HG03439 (cell line): ENCODE data around the gene CD207.
"Not testable (repeated sequence)": the region's sequence is repeated elsewhere in the genome, so short reads cannot be mapped to it uniquely, and the experiment has no call there.

ENCODE experiments used
- ATAC-seq: cut with Tn5 transposase; IDR thresholded peaks from one replicate; pipeline ENCODE4 v1.9.1; 2021; ENCODE audit warnings: mild to moderate bottlenecking, moderate library complexity; ENCODE audit not compliant: unreplicated experiment

CD207 gene

DNA sequence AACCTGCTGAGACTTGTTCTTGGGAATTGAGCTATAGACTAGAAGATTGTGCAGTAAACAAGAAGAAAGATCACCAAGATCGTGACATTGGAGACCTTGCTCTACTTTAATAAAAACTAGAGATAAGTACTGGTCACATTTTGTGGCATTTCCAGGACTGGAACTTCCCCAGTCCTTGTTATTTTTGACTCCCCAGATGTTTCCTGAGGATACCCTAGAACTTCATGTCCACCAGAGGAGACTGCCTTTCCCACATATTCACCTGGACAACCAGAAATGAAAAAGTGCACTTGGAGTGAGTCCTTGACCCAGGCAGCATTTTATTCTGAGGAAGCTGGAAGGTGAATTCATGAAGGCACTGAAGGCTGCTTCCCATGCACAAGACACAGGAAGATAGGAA lies 5.7 kb downstream of the CD207 start:
- ATAC-seq = no peak

DNA sequence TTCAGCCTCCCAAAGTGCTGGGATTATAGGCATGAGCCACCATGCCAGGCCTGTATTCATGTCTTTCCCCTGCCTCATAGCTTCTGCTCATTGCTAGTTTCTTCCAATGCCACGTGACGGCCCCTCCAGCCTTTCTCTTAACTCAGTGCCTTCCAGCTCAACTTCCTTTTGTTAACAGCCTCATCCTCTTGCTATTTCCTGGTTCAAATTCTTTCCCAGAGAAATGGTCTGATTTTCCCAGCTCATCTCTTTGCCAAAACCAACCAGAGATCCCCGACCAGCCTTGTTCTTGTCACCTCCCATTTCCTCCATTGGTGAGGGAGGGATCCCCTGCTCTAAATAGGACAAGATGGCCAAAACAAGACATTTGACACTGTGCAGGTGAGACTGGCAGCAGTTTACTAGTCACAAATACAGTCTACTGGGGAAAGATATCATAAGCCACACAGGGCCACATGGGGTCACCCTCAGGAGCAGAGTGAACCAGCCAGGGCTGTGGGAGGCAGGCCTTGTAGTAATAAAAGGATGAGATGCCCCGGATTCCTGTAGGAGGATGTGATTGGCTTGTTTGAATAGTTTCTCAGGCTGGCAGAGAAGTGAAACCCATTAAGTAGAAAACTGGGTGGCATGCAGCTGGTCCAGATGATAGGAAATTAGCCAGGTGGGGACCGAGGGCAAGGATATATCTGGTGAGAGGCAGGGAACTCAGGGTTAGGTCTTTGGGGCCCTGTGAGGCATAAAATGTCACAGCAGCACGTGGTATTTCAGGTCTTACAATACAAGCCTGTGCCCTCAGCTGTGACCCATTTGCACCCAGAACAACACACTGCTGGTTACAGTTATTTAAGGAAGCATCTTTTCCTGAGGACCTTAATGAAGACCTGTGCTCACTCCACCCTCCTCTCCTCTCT lies 6.4 kb downstream of the CD207 start:
- no peak for ATAC-seq

DNA sequence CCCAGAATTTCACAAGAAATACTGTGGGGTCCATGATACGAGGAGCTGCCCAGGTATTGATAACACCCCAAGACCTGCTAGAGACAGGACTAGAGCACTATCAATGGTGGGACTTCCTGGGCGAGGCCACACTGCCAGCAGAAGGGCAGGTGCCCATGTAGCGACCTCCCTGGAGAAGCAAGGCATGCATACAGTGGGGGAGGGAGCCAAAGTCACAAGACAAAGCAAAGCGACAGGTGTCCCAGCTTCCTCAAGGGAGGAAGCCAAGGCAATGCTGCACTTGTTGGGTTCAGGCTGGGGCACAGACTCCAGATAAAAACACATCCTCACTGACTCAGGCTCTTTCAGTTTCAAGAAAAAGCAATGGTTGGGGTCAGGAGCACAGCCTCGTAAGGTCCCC lies 7.5 kb downstream of the CD207 start:
- ATAC-seq = no peak

DNA sequence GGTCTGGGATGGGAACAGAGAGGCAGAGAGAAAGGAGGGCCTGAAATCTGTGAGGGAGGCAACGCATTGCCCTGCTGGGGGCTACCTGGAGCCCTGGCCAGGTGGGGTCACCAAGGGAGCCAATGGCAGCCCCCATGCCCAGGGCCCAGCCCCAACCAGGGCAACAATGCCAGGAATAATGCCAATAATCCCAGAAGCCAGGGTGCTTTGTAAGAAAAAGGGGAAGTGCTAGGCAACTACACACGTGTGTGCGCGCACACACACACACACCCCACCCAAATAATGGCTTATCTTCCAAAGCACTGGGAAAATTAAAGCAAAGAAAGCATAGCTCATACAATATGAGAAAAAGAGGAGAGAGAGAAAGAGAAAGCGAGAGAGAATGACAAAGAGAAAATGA lies 8.2 kb downstream of the CD207 start:
- no peak for ATAC-seq

DNA sequence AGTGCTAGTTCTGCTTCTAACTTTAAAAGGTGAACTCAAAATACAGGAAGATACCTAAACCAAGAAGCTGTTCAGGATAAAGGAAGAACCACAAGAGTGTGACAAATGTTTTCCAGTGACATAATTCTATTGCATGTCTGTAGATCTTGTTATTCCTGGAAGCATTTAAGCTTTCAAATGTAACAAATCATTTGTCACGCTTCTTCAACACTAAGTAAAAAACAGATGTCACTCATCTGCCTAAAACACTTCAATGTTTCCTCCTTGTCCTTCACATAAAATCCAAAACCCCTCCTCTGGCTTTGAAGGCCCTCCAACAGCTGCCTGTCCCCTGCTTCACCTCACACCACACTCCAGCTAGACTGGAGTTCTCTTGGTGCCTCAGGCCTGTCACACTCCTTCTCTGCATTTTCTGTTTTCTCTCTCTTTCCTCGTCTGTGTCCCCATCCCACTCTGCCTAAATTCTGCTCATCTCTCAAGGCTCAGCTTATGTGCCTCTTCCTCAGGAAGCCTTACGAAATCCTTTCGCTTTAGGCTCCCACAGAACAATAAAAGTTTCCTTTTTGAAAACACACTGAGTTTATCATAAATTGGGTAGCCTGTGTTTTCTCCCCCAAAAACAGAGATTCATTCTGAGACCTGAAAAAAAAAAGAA lies 8.8 kb downstream of the CD207 start:
- no peak for ATAC-seq

DNA sequence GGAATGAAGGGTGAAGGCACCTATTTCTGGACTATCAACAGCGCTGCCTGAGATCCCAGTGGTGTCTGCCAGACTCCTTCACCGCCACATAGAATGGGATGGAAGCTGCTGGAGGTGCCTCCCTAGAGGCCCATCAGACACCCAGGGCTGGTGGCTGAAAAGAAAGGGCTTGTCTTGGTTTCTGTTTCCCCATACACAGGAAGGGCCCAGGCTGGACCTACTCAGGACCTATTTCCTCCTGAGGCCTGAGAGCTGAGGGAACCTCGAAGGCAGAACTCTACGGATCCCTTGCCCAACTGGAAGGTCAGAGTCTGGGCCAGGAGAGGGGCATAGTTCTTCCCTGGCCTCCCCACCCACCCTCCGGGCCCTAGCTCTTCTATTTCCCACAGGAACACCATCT lies 12.4 kb downstream of the CD207 start:
- ATAC-seq = no peak

DNA sequence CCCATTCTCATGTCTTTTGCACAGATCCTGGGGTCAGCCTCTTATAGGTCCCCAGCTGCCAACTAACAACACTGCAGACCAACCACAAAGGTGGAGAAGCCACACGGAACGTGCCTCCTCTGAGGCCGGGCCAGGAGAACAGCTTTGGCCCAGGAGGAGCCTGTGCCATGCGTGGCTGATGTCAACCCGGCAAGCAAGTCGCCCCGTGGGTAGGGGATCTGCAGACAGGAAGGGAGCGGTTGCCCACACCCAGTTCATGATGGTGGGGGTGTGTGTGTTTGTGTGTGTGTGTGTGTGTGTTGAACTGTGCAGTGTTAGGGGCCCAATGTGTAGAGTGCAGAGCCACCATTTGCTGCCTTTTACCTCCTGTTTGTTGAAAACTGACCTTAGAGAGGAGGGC lies 12.8 kb downstream of the CD207 start:
- no peak for ATAC-seq

DNA sequence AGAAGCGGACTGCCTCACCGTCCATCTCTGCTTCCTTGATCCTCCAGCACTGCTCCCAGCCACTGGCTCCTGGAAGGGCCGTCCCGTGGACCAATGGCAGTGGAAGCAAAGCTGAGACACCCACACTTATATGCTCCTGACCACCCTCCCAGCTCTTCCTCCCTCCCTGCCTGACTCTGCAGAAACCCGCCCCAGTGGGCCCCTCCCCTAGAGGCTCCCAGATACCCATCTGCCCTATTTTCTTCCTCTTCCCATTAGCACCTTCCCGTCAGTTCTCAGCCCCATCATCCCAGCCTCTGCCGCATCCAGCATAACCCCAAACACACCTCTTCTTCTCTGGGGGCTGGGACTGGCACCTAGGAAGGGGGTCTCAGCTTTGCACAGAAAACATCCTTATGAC lies 15.1 kb downstream of the CD207 start, which contains the start of gene CLEC4F:
TSS of gene CLEC4F (minus strand) at position 101 of the 400 bp plus-strand sequence. CDS start at position 25, 76 bp downstream.
- no peak for ATAC-seq

DNA sequence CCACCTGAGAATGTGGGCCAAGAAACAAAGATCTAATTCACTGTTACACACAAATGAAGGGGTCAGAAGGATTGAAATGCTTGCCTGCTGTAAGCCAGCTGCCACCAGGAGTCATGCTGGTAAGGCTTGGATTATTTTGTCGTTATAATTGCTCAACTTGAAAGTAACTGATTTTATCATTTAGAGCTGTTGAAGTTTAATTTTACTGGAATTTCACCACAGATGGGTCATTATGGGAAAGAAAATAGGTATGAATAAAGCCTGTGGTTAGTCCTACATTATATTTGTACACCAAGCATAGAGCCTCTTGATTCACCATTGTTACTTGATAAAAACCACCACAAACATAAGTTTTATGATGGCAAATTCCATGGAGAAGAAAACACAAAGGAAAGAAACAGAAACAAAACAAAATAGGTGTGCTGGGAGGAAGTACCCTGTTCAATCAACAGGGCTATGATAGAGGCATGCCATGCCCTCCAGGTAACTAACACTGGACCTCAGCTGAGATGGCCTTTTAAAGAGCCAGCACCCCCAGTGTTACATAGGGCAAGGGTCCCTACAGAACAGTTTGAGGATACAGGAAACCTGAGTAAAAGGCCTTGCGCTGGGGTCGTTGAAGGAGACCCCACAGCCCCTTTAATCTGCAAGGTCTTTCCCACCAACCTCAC lies 18.2 kb downstream of the CD207 start:
- no peak for ATAC-seq

DNA sequence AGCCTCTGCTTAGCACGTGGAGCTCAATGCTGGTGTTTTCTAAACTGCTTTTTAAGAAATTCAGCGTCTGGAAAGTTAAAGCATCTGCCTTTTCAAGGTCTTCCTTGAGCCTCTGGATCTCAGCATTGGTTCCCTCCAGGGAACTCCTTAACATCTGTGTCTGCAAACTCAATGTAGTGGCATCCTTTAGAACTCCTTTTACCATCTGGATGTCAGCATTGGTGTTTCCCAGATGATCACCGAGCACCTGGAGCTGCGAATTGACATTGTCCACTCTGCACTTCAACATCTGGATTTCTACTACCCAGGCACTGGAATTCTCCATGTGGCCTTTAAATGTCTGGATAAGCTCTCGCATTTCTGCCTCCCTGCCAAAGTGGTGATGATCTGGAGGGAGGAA lies 18.9 kb downstream of the CD207 start:
- no peak for ATAC-seq

DNA sequence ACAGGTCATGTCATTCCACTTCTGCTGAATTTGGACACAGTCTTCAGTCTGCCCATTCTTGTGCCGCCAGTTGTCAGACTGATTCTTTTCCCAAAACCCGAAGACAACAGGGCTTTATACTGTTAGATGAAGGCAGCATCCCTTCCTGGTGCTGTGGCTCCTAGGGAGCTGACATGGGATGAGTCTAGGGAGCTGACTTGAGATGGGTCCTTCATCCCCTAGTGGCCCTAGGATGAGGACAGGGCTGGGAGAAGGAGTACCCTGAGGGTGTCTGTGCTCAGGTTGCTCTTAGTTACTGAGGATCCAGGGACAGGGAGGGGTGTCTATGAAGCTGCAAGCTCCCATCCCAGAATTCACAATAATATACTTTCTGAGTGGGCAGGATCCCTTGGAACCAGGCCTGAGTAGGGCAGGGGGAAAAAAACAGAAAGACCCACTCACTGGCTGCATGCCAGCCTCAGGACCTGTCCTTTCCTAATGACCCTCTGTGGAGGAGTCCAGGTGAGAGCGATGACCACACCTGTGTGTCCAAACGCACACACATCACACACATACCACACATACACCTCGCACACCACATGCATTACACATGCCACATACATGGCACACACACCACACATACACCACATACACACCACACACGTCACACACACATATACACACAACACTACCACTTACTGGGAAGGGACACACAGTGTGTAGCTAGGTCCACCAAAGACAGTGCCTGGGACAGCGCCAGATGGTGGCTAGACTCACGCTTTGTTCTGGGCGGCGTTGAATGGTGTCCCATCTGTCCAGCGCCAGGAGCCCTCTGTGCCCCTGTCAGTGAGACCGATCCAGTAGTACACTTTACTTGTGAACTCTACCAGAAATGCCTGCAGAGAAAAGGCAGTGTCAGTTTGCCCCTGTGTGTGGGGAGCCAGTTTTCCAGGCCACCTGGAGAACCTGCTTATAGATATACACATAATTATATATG lies 26.3 kb downstream of the CD207 start:
- ATAC-seq = no peak

DNA sequence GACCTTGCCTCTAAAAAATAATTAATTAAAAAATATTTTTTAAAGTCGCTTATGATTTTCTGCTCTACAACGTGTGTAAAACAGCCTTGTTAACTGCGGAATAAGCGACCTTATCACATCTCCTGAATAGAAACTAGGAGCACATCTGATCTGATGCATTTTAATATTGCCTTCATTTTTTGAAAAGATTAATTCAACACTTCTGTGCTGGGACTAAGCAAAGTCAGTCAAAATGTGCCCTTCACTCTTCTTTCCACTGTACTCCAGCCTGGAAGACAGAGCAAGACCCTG lies 27.8 kb downstream of the CD207 start:
- no peak for ATAC-seq

DNA sequence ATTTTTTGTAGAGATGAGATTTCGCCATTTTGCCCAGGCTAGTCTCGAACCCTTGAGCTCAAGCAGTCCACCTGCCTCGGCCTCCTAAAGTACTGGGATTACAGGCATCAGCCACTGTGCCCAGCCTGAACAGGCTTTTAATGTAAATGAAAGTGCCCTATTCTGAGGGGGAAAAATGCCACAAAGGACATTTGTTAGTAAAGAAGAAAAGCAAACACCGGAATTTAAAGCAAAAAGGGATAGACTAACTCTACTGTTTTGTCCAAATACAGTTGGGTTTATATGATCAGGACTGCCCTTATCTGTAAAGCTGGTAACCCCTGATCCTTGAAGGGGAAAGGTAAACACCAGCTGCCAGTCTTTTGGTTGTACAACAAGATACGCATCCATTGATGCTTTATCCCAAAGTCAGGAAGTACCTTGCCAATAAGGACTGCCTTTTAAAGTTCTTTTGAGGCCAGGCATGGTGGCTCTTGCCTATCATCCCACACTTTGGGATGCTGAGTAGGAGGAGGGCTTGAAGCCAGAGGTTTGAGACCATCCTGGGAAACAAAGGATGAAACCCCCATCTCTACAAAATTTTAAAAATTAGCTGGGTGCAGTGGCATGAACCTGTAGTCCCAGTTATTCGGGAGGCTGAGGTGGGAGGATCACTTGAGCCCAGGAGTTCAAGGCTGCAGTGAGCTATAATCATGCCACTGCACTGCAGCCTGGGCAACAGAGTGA lies 28.4 kb downstream of the CD207 start:
- no peak for ATAC-seq

DNA sequence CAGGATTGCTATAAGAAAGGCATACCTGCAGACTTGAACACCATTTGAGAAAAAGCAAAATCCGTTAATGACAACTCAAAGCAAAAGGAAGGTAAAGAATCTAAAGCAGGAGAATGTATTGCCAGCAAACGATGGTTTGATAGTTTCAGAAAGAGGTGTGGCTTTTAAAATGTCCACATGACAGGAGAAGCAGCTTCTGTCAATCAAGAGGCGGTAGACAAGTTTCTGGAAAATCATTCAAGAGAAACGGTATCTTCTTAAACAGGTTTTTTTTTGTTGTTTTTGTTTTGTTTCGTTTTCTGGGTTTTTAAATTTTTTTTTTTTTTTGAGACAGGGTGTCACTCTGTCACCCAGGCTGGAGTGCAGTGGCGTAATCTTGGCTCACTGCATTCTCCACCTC lies 29.0 kb downstream of the CD207 start:
- ATAC-seq = no peak

DNA sequence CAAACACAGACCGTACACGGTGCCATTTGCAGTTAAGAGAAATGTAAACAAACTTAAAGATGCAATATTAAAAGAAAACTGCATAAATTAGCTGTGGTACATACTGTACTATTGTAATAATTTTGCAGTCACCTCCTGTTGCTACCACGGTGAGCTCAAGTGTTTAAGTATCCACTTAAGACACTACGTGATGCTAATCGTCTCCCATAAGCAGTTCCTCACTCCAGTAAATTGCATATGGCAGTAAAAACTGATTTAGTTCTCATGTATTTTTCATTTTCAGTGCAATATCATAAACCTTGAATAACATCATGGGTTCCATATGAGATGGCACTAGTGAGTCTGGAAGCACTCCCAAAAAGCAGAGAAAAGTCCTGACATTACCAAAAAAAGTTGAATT lies 29.6 kb downstream of the CD207 start:
- ATAC-seq = no peak

DNA sequence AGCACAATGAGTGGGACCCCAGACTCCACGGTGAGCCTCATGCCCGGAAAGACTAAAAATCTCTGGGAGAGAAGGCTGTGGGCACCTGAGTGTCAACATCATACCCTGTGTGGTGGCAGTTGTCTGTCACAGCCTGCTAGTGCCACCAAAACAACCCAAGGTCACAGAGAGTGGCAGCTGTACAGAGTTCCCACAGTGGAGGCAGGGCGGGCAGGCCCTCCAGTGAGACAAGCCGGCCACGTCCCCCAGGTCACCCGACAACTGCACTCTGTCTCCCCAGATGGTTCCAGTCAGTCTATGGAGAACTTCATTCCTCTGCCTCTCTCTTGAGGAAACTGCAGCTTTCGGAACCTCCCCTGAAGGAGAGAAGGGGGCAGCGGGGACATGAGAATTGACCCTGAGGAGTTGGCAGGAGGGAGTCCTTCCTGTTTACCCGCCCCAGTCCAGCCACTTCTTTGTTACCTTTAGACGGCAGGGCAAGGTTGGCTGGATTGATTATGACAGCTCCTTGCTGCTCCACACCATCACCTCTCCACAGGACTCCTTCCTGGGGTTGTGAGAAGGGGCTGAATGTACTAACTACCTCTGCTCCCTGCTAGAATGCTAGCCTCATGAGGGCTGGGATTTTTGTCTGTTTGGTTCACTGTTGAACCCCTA lies 33.9 kb downstream of the CD207 start:
- no peak for ATAC-seq

DNA sequence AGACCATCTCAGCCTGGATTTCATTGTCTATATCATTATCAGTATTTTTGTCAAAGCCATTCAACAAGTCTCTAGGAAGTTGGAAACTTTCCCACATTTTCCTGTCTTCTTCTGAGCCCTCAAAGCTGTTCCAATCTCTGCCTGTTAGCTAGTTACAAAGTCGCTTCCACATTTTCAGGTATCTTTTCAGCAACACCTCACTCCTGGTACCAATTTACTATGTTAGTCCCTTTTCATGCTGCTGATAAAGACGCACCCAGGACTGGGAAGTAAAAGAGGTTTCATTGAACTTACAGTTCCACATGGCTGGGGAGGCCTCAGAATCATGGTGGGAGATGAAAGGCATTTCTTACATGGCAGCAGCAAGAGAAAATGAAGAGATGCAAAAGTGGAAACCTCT lies 35.9 kb downstream of the CD207 start:
- ATAC-seq = no peak

DNA sequence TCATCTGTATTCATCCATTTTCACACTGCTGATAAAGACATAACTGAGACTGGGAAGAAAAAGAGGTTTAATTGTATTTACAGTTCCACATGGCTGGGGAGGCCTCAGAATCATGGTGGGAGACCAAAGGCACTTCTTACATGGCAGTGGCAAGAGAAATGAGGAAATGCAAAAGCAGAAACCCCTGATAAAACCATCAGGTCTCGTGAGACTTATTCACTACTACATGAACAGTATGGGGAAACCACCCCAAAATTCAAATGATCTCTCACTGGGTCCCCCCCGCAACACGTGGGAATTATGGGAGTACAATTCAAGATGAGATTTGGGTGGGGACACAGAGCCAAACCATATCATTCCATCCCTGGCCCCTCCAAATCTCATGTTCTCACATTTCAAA lies 37.6 kb downstream of the CD207 start:
- not testable (repeated sequence) for ATAC-seq

DNA sequence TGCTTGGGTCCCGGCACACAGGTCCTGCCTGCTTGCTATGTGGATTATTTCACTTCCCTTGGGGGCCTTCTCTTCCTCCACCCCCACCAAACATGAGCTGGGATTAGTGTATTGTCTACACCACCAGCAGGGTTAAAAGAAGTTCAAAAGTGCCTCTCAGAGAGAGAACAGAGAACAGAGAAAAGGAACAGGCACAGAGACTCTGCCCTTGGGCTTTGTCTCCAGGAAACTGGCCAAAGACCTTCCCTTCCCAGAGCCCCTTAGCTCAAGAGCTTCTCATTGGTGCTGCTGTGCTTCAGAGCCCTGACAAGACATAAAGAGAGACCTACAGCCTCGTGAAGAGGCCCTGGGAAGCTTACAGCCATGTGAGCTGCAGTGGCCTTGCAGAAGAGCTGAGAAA lies 38.1 kb downstream of the CD207 start:
- ATAC-seq = no peak

DNA sequence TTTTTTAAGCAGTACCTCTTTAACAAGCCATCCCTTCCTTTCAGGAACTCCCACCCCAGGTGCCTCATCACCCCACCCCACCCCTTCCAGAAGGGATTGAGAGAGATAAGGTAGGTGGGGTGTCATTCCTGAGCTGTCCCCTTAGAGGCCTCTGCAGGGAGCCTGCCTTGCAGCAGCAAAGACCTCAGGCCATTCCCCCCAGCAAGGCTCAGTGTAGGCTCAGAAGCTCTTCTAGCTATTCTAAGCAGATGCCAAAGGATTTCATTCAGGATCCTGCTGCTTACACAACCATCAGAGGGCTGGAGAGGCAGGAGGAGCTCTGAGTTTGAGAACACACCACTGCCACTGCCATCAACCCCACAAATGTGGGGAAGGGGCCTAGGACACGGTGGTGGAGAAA lies 39.4 kb downstream of the CD207 start:
- ATAC-seq = no peak
